Measurements from ENCODE around the gene FOXF1.

FOXF1 gene

DNA sequence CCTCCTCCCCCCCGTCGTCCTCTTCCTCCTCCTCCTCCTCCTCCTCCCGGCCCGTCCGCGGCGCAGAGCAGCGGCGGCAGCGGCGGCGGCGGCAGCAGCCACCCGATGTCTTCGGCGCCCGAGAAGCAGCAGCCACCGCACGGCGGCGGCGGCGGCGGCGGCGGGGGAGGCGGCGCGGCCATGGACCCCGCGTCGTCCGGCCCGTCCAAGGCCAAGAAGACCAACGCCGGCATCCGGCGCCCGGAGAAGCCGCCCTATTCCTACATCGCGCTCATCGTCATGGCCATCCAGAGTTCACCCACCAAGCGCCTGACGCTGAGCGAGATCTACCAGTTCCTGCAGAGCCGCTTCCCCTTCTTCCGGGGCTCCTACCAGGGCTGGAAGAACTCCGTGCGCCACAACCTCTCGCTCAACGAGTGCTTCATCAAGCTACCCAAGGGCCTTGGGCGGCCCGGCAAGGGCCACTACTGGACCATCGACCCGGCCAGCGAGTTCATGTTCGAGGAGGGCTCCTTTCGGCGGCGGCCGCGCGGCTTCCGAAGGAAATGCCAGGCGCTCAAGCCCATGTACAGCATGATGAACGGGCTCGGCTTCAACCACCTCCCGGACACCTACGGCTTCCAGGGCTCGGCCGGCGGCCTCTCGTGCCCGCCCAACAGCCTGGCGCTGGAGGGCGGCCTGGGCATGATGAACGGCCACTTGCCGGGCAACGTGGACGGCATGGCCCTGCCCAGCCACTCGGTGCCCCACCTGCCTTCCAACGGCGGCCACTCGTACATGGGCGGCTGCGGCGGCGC is at the start of gene FOXF1:
Gene FOXF1, plus strand, starts transcription at position 63 of the 797 bp plus-strand sequence. Its CDS starts 43 bp downstream, at position 106.
- no peak for DNase-seq

DNA sequence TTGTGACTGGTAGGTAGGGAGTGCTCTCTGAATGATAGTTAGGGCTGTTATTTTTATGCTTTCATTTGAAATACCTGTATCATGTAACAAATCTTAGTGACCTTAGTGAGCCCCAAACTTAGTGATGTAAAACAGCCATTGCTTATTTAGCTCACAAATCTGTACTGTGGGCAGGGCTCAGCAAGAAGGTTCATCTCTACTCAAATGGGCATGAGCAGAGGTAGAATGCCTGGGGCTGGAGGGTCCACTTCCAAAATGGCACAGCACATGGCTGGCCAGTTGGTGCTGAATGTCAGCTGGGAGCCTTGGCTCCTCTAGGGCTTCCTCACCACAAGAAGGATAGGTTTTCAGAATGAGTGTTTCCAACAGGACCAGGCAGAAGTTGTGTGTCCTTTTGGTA is 49.3 kb upstream of the FOXF1 start:
- no peak for DNase-seq

DNA sequence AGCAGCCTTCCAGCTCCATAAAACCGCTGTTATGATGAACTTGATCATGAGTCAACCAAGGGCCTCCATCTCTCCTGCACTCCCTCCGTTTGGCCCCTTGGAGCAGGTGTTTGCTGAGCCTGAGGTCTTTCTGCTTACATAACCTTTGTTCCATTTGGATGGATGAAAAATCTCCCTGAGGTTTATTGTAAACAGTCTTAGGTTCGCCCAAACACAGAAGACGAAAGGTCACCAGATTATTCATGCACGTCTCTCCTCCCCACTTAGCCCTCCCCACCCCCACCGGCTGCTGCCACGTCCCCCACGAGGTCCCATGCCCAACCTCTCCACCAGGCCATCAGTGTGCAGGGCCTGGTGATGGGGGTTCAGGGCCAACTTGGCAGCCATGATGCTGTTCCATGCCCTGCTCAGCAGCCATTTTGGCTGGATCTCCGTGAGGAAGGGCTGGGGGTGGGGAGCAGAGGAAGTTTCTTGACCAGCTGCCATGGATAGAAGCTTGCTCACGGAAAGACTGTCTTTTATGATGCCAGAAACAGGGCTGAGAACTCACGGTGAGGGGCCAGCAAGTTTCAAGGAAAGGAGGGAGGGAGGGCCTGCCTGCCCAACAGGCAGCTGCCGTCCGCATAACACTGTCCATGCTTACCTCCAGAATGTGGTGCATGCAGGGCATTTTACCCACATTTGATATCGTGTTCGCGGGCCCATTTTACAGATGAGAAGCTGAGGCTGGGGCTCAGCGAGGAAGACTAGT is 47.8 kb upstream of the FOXF1 start:
- DNase-seq: no peak

DNA sequence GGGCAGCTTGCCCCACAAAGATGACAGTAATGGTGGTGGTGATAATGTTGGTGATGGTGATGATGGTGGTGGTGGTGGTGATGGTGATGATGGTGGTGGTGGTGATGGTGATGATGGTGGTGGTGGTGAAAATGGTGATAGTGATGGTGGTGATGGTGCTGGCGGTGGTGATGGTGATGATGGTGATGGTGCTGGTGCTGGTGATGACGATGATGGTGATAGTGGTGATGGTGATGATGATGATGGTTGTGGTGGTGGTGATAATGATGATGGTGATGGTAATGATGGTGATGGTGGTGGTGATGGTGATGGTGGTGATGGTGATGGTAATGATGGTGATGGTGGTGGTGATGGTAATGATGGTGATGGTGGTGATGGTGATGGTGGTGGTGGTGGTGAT is 46.3 kb upstream of the FOXF1 start:
- no peak for DNase-seq

DNA sequence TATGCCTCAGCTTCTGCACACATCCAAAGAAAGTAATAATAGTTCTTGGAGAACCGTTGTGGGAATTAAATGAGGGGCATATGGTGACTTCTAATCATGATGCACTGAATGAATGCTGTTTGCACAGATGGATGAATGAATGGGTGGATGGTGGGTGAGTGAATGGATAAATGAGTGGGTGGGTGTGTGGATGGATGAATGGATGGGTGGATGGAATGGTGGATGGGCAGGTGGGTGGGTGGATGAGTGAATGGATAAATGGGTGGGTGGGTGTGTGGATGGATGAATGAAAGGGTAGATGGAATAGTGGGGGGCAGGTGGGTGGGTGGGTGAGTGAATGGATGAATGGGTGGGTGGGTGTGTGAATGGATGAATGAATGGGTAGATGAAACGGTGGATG is 44.9 kb upstream of the FOXF1 start:
- no peak for DNase-seq

DNA sequence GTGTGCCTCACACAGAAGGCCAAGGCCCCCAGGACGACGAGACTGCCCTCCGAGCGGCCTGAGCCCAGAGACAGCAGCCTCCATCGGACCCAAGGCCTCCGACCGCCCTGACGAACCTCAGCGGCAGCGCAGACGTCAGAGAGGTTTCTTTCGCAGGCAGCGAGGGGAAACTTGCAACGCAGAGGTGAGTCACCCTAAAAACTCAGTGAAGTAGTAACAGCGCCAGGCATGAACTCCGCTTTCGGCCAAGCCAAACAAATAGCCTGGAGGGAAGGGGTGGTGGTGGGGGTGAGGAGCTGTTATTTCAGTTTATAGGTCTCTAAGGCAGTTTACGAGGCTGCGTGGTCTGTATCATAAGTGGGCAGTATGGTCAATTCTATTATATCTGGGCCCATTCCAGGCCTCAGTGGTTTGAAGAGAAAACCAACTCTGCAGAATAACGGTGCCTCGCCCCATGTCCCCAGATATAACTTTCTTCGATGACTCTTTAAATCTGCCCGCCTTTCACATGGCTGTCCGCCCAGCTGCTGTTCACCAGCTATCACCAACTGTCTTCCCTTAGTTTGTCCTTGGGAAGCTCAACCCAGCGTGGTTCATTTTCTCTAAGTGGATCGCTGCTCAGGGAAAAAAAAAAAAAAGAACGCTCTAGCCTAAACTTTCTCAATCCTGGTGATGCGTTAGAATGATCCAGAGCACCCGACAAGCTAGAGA is 43.5 kb upstream of the FOXF1 start:
- DNase-seq: no peak

DNA sequence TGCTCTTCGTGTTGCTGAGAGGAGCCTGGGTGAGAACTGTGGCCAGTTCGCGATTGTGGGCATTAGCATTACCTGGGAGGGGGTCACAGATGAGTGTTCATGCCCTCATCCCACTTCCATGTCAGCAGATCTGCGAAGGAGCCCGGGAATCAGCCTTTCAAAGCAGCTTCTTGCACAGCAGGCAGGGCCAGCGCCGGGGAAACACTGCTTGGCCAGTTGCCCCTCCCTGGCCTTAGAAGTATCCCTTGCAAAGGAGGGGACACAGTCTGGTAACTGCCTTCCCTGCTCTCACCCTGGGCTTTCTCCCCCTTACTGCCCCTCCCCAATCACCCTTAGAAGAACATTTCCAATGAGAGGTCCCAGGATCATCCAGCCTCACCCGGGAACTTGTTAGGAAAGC is 42.8 kb upstream of the FOXF1 start:
- DNase-seq: no peak

DNA sequence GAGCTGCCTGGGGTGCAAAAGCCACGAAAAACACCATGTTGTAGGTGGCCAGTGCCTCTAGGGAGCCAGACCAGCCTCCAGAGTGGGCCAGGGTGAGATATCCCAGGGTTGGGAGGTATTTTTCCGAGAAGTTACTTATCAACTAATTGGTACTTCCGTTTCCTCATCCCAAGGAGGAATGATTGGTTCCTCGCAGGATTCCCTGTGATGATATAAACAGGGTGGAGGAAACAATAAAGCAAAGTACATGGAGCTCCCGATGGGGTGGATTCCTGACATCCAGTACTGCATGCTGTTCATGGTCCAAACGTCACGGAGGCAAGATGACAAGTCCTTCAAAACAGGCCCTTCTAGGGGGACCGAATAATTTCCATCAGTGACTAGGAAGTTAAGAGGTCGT is 39.4 kb upstream of the FOXF1 start:
- no peak for DNase-seq

DNA sequence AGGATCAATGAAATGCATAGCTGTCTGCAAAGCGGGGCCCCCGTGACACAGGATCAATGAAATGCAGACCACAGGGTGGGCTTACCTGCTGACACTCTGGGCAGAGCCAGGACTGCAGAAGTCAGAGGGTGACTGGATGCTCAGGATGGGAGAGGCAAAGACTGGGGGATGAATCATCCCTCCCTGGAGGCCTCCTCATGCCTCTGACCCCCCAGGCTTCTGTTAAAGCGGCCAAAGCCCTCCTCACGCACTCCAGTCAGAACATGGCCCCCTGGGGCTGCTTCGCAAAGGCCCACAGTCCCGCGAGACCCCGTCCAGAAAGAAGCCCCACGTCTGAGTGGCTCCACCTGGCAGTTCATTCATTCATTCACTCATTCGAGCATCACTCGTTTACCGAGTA is 38.4 kb upstream of the FOXF1 start:
- no peak for DNase-seq

DNA sequence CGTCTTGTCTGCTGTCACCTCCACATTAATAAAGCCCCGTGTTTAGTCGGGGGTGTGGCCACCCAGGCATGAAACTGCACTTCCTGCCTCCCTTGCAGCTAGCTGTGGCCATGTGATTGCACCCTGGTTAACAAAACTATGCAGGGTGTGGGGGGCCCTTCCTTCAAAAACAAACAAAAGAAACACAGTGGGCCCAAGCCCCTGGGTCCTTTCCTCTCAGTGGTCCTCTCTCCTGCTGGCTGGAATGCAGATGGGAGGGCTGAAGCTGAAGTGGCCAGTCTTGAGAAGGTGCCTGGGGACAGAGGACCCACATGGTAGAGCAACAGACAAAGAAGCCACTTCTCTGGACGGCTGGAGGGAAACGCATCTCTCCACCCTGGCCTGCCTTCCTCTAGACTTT is 38.0 kb upstream of the FOXF1 start:
- DNase-seq: no peak

DNA sequence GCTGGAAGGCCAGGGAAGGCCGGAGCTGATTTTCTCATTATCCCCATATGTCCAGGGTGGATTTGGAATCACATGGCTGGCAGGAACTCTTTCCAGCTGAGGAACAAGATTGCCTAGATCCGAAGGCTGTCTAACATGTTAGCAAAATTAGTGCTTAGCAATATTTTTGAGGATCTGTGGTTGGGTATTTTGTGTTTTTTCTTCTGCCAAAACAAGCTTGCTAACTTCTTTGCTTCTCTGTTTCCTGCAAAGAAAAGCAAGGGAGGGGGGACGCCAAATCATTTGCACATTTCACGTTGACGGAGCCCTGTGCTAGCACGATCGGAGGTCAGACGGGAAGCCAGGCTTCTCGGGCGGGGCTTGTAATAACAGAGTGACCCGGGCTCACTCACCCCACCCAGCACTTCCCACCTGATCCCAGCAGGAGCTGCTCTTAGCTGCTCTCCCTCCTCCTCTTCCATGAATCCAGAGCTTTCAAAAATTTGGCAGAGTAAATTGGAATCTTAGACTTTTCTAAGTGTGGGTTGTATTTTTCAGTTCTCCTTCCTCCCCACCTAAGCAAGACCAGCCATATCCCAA is 33.3 kb upstream of the FOXF1 start:
- DNase-seq: no peak

DNA sequence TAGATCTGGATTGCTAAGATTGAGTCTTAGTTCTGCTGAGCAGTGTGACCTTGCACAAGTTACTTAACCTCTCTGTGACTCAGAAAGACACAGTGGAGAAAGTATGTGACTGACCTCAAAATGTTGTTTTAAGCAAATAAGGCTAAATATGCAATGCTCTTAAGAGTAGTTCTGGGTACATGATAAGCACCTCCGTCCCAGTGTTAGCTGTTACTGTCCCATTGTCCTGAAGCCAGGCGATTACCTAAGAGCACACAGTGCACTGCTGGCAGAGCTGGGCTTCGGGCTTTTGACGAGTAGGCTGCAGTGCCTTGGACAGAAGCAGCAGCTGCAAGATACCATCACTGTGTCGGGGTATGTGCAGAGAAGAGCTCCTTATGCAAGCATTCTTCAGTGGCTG is 32.7 kb upstream of the FOXF1 start:
- DNase-seq: no peak

DNA sequence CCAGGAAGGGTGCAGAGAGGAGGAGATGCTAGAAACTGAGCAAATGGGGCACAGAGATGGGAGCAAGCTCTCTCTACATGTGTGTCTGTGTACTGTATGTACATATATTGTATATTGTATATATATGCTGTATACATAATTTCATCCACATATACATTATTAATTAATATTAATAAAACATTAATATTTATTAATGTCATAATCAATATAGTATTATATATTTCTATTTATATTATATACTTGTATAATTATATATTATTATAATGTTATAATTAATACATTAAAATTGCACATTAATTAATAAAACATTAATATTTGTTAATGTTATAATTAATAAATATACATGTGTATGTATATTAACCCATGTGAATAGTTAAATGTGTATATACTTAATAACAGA is 31.5 kb upstream of the FOXF1 start:
- DNase-seq: no peak

DNA sequence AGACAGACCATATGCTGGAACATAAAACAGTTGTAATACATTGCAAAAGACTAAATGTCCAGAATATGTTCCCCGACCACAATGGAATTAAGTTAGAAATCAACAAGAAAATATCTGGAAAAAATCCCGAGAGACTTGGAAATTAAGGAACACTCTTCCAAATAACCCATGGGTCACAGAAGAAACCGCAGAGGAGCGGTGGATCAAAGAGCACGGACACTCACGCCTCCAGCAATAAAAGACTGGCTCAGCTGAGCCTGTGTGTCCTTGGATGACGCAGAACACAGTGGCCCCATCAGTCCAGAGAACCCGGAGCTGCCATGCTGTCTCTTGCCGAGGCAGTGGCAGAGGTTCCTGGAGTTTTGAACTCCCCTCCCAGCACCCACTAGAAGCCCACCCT is 30.9 kb upstream of the FOXF1 start:
- no peak for DNase-seq

DNA sequence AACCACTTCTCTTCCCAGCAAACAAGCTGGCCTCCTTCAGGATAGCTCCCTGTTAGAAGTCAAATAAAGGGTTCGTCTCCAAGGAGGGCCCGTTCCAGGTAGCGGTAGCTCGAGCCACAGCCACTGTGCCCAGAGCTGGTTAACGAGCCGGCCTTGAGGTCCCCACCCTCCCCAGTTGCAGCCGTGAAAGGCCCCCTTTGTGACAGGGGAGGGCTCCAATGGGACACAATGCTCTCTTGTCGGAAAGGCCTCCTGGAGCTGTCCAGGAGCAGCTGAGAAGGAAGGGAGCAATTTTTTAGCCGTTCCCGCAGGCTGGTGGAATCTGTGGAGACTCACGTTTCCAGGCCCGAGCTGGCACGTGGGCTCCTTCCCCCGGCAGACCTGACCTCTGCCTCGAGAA is 29.9 kb upstream of the FOXF1 start:
- no peak for DNase-seq

DNA sequence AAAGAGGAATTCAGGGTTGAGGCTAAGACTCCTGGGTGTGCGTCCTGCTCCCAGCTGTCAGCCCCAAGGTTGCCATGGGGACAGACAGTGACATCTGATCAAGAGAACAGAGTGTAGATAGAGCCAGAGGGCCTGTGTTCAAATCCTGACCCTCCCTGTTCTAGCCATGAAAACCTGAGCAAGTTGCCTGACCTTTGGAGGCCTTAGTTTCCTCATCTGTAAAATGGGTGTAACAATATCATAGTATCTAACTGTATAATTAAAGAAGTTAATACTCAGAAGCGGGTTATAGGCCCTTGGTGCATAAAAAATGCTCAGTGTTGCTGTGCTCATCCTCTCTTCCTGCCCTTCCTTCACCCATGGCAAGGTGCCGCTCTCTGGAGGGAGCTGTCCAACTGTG is 28.7 kb upstream of the FOXF1 start:
- DNase-seq: no peak

DNA sequence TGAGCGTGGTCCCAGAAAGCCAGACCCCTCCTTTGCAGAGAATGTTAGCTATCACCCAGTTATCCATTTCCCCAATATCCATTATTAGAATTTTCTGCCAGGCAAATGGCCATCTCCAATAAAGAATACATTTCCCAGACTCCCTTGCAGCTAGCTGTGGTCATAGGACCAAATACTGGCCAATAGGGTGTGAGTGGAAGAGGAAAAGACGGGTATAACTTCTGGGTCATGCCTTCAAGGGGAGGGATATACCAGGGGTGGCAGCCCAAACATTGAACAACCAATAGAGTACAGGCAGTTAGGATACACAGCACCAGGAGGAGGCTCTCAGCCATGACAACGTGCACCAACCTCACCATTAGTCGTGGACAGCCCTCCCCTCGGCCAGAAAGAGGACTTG is 26.1 kb upstream of the FOXF1 start:
- no peak for DNase-seq

DNA sequence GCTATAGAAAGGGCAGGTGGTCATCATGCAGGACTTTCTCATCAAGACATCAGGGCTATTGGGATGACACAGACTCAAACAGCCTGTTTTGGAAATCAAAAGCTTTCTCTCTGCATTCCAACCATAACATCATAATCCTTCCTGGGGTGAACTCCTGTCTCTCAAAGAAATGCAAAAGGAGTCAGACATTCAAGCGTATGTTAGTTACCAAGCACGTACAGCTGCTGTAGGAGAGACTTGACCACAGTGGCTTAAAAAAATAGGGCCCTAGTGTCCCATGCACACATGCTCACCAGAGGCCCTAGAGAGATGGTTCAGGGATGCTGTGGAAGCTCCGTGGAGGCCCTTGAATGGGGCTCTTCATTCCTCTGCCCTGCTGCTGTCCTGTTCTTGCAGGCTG is 24.6 kb upstream of the FOXF1 start:
- no peak for DNase-seq

DNA sequence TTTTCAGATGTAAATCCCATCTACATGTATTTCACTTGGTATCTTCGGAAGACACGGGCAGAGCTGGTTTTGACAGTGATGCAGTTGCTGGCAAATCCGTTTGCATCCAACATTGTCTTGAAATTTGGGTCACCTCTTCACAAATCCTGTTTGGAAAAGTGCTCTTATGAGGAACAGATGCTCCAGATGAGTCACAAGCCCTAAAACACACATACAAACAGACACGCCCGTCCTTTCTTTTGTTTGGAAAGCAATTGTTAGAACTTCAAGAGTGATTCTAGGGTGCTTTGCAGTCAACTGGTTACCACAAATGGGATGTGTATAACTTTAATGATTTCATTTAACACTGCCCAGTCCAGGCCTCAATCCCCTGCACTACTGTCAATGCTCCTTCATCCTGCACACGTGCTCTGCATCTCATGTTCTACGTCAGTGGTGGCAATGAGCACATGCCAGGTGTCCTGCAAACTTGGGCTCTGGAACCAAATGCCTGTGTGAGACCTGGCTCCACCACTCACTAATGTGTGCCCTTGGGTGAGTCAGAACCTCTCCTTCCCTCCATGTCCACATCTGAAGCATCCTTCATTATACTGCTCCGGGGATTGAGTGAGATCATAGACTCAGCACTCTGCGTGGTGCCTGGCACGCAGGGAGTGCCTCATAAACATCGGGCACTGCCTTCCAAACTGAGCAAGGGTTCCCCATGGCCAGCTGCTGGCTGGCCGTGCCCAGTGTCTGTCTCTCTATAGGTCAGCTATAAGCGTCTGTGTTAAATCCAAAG is 19.3 kb upstream of the FOXF1 start:
- no peak for DNase-seq

DNA sequence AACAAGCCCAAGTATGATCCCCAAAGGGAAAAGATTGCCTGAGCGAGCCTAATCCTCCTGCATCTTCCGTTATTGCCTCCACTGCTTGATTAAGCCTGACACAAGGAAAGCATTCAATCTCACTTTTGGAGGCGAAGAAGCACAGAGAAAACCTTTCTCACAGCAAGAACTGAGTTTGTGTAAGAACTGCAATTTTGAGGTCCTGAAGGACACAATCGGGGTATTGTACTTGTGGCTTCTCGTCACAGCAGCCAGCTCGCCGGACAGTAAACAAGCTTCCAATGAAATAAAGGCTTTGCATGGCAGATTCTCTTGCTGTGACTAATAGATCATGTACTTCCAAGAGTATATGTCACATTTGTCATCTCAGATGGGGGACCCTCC is 18.7 kb upstream of the FOXF1 start:
- no peak for DNase-seq

DNA sequence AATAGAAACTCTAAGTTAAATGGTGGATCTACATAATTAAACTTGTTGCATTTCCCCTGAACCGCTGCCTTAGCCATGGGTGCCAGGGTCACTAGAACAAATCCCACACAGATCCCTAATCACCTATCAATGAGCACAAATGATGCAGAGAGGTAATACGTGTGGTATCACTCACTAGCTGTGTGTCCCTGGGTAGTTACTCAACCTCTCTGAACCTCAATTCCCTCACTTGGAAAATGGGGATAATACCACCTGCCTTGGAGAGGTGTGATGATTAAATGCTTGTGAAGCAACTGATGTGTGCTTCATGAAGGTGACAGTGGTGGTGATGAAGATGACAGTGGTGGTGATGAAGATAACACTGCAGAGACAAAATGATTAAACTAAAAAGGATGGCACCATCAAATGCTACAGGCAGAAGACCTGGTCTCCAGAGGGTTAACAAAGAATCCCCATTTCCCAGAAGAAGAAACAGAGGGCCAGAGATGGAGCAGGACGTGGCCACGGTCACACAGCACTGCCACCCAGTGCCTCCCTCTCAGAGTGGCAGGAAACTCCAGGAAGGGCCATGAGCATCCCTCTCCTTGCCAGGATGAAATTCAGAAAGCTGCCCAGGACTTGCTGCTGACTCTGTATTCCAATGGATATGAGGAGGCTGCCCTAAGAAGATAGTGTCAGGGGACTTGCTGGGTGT is 17.9 kb upstream of the FOXF1 start:
- DNase-seq: no peak

DNA sequence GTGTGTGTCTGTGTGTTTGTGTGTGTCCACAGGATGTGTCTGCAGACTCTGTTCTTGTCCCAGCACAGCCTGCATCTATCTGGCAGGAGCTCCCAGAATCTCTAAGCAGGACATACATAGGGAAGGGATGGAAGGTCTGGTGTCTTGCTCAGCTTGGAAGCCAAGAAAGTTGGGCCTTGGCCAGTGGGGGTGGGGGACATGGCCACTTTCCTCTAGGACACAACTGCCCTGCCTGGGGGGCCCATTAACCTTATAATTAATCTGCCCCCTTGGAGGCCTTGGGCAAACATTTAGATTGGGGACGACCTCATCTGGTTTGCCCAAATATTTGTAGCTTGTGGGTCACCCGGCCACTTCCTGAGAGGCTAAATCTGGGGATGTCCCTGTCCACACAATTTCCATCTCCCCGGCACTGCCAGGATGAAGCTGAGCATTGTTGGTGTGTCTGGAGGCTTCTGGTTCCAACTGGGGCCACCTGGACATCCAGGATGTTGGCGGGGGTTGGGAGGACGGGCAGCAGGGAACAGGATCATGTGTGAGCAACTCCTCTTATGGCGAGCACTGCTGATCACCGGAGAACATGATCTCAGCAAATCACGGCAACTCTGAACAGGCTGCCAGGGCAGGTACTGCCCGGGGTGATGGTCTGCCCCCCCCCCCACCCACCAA is 17.2 kb upstream of the FOXF1 start:
- no peak for DNase-seq

Measured in SHP77 treated with DMSO at 0.1 percent for 48 hours (cell line).